Uterus (tissue), 2 donors: ENCODE measurements around the gene CAMK2G.

ENCODE experiments used
- POLR2A ChIP-seq, 2 donors: fragments of 450-650 bp; IDR thresholded peaks; one replicate each; pipeline ENCODE4 v1.6.1; 2016; ENCODE audit warnings: antibody characterized with exemption in 2 of 2, mild to moderate bottlenecking in 1 of 2, moderate library complexity in 1 of 2
- TF ChIP-seq, protein P1 (sequence below), 4 experiments: fragments of 200-600 bp in 2 of 4; fragments of 450-650 bp in 2 of 4; sonication (generic) in 2 of 4; IDR thresholded peaks; one replicate each; pipeline ENCODE4 v1.5.1; 2016 to 2019; ENCODE audit warnings: antibody characterized with exemption in 4 of 4, mild to moderate bottlenecking in 2 of 4, moderate library complexity in 1 of 4

DNA sequence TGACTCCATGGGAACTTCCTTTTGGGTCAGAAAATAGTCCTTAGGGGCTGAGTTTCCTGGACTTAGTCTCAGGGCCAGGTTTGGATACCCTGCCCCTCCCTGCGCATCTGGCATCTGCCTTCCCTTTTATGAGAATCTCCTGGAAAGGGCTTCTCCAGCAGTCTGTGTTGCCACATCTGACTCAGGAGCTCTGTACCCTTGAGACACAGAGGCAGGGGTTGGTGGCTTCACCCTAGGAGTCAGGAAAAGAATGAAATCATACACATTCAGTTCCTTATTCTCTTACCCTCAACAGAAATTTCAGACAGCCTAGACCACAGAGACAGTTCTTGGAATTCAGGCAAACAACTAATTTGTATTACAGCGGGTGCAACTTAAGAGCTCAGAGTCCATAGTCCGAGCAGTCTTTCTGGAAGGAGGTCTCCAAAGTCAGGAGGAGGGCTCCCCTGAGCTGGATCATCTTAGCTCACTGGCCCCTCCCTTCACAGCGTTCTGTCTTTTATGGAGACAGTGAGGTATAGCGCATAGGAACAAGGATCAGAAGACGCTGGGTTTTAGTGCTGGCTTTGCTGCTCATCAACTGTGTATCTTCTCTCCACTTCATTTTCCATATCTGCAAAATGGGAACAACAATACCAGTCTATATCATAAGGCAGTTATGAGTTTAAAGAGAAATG lies 33.6 kb upstream of the CAMK2G start:
- TF ChIP-seq, protein P1, sequence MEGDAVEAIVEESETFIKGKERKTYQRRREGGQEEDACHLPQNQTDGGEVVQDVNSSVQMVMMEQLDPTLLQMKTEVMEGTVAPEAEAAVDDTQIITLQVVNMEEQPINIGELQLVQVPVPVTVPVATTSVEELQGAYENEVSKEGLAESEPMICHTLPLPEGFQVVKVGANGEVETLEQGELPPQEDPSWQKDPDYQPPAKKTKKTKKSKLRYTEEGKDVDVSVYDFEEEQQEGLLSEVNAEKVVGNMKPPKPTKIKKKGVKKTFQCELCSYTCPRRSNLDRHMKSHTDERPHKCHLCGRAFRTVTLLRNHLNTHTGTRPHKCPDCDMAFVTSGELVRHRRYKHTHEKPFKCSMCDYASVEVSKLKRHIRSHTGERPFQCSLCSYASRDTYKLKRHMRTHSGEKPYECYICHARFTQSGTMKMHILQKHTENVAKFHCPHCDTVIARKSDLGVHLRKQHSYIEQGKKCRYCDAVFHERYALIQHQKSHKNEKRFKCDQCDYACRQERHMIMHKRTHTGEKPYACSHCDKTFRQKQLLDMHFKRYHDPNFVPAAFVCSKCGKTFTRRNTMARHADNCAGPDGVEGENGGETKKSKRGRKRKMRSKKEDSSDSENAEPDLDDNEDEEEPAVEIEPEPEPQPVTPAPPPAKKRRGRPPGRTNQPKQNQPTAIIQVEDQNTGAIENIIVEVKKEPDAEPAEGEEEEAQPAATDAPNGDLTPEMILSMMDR (IDR thresholded peaks at IDR 0.05): no peak
- TF ChIP-seq POLR2A (IDR thresholded peaks at IDR 0.05): no peak
